ENCODE measurements around the gene AKT2. TPM values are rescaled to one million over a fixed set of nuclear protein-coding genes. Genes with fewer than 3 reads are reported as not detected.

AKT2 gene
- total RNA-seq, 2 donors from 2014 or later, result 46.2 to 96.2 TPM

DNA sequence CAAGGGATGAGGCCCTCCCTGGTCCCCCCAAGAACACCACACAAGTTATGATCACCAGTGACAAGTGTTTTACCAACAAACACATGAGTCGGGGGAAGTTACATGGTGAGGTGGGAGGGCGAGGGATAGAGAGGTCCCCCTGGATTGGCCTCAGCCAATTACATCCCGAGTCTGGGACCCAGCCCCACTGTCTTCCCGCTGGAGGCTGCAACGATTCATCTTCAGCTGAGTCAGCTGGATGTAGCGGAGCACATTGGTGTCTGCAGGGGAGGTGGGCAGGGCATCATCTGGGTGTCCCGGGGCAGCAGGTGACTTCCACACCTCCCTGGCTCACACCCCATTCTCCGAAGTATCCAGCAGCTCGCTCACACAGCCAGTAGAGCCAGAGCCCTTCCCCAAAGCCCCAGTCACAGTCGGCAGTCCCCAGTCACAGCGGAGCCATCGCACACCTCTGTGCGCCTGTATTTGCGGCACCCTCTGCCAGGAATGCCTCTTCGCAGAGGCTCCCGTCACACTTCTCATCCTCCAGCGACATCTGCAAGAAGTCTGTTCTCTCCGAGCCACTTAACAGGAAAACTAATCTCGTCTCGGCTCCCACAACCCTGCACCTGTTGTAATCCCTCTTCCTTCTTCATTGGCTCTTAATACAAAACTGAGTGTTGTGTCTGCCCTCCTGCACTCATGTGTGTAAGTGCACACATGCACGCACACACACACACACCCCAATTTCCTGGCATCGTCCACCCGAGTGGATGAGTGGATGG is 69.0 kb downstream of the AKT2 start:
- Histone ChIP-seq H3K9me3 (no peaks in the 10 kb centered on the region), H3K27ac (no peak overlapping the region), H3K4me3 (no peak overlapping the region), H3K27me3 (peaks cover 0 to 9% of the 10 kb centered on the region in 2 donors), H3K36me3 (replicated peaks in 1 of 2; ENCODE audit: insufficient read depth in 1 of 2, low read depth in 2 of 2) (no peaks in the 10 kb centered on the region), H3K4me1 (peaks cover 16% of the 10 kb centered on the region)
- WGBS, 2 donors, result 31 to 36% methylated on average over 16 to 23 of the region's 23 CpGs
- intact Hi-C loops (cut with DNase I), result no loop called here
- DNase-seq (no peak), ATAC-seq (no peak)
- TF ChIP-seq, protein P1, sequence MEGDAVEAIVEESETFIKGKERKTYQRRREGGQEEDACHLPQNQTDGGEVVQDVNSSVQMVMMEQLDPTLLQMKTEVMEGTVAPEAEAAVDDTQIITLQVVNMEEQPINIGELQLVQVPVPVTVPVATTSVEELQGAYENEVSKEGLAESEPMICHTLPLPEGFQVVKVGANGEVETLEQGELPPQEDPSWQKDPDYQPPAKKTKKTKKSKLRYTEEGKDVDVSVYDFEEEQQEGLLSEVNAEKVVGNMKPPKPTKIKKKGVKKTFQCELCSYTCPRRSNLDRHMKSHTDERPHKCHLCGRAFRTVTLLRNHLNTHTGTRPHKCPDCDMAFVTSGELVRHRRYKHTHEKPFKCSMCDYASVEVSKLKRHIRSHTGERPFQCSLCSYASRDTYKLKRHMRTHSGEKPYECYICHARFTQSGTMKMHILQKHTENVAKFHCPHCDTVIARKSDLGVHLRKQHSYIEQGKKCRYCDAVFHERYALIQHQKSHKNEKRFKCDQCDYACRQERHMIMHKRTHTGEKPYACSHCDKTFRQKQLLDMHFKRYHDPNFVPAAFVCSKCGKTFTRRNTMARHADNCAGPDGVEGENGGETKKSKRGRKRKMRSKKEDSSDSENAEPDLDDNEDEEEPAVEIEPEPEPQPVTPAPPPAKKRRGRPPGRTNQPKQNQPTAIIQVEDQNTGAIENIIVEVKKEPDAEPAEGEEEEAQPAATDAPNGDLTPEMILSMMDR (IDR thresholded peaks at IDR 0.05), result no peak

GRCh38 chr19:40214936-40215335 is 70.2 kb downstream of the AKT2 start:
- intact Hi-C loops (cut with DNase I), result no loop called here
- Histone ChIP-seq H3K27me3 (peaks cover 0 to 9% of the 10 kb centered on the region in 2 donors), H3K36me3 (replicated peaks in 1 of 2; ENCODE audit: insufficient read depth in 1 of 2, low read depth in 2 of 2) (no peaks in the 10 kb centered on the region), H3K27ac (no peak overlapping the region), H3K4me3 (no peak overlapping the region), H3K9me3 (no peaks in the 10 kb centered on the region), H3K4me1 (peaks cover 16% of the 10 kb centered on the region)
- TF ChIP-seq, protein P1 (IDR thresholded peaks at IDR 0.05), result no peak
- TF ChIP-seq POLR2A (IDR thresholded peaks at IDR 0.05), result no peak
- DNase-seq (no peak), ATAC-seq (no peak)
- 59 to 74% methylated on average over 7 to 17 of the region's 22 CpGs for WGBS, 2 donors

DNA sequence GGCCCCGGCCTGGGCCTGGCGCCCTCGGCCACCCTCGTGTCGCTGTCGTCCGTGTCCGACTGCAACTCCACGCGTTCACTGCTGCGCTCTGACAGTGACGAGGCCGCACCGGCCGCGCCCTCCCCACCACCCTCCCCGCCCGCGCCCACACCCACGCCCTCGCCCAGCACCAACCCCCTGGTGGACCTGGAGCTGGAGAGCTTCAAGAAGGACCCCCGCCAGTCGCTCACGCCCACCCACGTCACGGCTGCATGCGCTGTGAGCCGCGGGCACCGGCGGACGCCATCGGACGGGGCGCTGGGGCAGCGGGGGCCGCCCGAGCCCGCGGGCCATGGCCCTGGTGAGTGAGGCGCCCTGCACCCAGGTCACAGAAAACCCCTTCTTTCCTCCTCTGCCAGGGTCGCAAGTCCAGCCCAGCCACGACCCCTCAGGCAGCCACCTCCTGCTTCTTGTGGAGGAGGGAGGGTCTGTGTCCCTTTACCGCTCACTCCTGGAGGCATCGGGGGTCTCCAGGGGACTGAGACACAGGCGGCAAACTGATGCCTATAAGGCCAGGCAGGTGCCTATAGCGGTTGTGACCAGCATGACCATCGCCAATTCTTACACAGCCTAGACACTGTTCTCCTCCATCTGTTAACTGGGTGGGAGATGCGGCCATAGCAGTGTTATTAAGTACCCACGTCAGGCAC is 71.1 kb downstream of the AKT2 start:
- H3K4me1 ChIP-seq, result peaks cover 16% of the 10 kb centered on the region
- intact Hi-C loops (cut with DNase I), result no loop called here
- DNase-seq (no peak), ATAC-seq (no peak)
- H3K27ac ChIP-seq, result no peak overlapping the region
- no peak for TF ChIP-seq POLR2A (IDR thresholded peaks at IDR 0.05)
- no peaks in the 10 kb centered on the region for H3K36me3 ChIP-seq (replicated peaks in 1 of 2; ENCODE audit: insufficient read depth in 1 of 2, low read depth in 2 of 2)
- H3K4me3 ChIP-seq, result no peak overlapping the region
- H3K9me3 ChIP-seq, result no peaks in the 10 kb centered on the region
- peaks cover 0 to 9% of the 10 kb centered on the region in 2 donors for H3K27me3 ChIP-seq
- WGBS, 2 donors, result 90 to 96% methylated on average over 33 to 38 of the region's 50 CpGs

DNA sequence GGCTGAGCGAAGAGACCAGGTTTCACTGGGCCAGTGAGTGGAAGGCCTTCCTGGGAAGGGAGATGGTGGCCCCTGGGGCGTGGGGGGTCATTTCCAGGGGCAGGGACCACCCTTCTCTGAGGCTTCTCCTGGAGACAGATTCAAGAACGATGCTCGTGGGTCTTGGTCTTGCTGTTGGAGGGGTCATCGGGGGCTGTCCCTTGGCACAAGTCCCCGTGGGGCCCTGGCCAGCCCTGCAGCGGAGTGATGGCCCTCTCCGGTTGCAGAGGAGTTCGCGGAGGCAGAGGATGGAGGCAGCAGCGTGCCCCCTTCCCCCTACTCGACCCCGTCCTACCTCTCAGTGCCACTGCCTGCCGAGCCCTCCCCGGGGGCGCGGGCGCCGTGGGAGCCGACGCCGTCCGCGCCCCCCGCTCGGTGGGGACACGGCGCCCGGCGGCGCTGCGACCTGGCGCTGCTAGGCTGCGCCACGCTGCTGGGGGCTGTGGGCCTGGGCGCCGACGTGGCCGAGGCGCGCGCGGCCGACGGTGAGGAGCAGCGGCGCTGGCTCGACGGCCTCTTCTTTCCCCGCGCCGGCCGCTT is 71.8 kb downstream of the AKT2 start:
- no peak overlapping the region for H3K27ac ChIP-seq
- DNase-seq (no peak), ATAC-seq (no peak)
- H3K36me3 ChIP-seq (replicated peaks in 1 of 2; ENCODE audit: insufficient read depth in 1 of 2, low read depth in 2 of 2), result no peaks in the 10 kb centered on the region
- H3K4me3 ChIP-seq, result no peak overlapping the region
- 86 to 91% methylated on average over 23 to 47 of the region's 53 CpGs for WGBS, 2 donors
- peaks cover 16% of the 10 kb centered on the region for H3K4me1 ChIP-seq
- intact Hi-C loops (cut with DNase I), result no loop called here
- H3K9me3 ChIP-seq, result no peaks in the 10 kb centered on the region
- TF ChIP-seq POLR2A (IDR thresholded peaks at IDR 0.05), result no peak
- TF ChIP-seq, protein P1 (IDR thresholded peaks at IDR 0.05), result no peak
- H3K27me3 ChIP-seq, result peaks cover 0 to 9% of the 10 kb centered on the region in 2 donors

DNA sequence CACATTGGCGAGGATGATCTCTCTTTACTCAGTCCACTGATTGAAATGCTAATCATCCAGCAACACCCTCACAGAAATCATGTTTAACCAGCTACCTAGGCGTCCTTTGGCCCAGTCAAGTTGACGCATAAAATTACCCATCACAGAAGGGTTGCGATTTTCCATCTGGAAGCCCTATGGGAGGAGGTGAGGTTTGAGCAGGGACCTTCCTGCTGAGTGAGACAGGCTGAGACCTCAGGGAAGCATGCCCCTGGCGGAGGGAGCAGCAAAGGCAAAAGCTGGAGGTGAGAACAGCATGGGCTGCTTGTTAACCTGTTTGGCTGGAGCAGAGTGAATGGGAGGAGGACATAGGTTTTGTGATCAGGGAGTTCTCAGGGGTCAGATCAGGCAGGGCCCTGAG is 74.3 kb downstream of the AKT2 start:
- no peak overlapping the region for H3K4me3 ChIP-seq
- intact Hi-C loops (cut with DNase I), result no loop called here
- peaks cover 0 to 1% of the 10 kb centered on the region in 2 donors for H3K27me3 ChIP-seq

More for the DNA sequence above, 74.3 kb downstream of the AKT2 start:
- DNase-seq (no peak), ATAC-seq (no peak)
- TF ChIP-seq, protein P1 (IDR thresholded peaks at IDR 0.05), result no peak
- TF ChIP-seq POLR2A (IDR thresholded peaks at IDR 0.05), result no peak
- WGBS, 2 donors, result 90 to 91% methylated on average over 5 of the region's 5 CpGs
- H3K36me3 ChIP-seq (replicated peaks in 1 of 2; ENCODE audit: insufficient read depth in 1 of 2, low read depth in 2 of 2), result no peaks in the 10 kb centered on the region
- no peaks in the 10 kb centered on the region for H3K9me3 ChIP-seq
- no peaks in the 10 kb centered on the region for H3K4me1 ChIP-seq
- H3K27ac ChIP-seq, result no peak overlapping the region

Data from body of pancreas (tissue), 4 donors.